Stimulated activated CD4-positive, alpha-beta T cell treated with anti-CD3 and anti-CD28 coated beads, Interleukin-2, amount 100 ng/mL, for 4 hours (primary cell): Measurements from ENCODE around the gene IL17B.

Source experiments
- DNase-seq: peaks from one replicate; pipeline ENCODE4 v3.0.0-alpha.2; 2020; ENCODE audit warnings: low read depth

IL17B gene, protein sequence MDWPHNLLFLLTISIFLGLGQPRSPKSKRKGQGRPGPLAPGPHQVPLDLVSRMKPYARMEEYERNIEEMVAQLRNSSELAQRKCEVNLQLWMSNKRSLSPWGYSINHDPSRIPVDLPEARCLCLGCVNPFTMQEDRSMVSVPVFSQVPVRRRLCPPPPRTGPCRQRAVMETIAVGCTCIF

DNA sequence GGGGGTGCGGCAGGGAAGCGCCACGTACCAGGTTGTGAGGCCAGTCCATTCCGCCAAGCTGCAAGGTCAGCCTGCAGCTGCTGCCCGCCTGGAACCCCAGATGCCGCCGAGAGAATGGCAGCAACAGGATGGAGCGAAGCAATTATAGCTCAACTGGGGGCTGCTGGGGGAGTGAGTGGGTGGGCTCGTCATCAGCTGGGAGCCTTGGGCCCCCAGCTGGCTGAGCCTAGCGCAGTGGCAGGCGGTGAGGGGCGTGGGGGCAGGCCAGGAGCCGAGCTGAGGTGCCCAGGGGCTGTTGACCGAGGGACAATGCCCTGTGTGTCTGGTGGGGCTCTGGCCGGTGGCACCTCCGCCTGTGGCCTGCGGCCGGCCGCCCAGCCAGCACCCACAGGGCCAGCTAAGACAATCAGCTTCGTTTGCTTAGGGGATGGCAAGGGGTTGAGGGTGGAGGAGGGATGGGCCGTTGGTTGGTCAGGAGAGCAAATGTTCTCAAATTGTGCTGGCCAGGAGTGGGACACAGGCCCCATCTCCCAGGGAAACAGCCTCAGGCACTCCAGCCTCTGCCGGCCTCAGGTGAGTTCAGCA, at the start of gene IL17B:
TSS of gene IL17B (minus strand) at position 116 of the 585 bp plus-strand sequence. CDS start at position 49, 67 bp downstream.
- DNase-seq: no peak

DNA sequence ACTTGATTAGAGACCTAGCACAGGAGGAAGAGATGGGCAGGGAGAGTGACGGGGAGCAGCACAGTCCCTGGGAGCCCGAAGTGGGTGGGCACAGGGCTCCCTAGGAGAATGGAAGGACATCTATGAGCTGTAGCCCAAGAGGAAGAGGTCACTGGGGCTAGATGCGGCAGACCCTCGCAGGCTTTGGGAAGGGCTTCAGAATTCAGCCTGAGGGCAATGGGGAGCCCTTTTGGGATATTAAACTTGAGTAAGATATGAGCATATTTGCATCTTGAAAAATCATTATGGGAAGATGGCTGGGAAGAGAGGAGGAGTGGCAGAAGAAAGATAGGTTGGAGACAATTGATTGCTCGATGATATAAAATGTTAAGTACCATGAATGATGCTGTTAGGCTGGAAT, 48.9 kb upstream of the IL17B start:
- DNase-seq: no peak

DNA sequence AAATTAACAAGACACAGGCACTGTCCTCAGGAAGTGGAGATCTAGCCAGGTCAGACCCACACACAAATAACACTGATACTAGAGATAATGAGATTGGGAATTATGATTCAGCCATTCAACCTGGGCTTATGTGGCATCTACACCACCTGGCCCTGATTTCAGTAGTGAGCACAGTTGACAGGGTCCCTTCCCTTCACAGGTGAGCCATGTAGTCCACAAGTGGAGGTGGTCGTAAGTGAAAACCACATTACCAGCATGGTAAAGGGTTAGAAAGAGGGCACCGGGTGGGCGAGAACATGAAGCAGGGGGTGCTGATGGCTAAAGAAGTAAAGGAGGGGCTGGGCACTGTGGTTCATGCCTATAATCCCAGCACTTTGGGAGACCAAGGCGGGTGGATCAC, 48.3 kb upstream of the IL17B start:
- DNase-seq: no peak

DNA sequence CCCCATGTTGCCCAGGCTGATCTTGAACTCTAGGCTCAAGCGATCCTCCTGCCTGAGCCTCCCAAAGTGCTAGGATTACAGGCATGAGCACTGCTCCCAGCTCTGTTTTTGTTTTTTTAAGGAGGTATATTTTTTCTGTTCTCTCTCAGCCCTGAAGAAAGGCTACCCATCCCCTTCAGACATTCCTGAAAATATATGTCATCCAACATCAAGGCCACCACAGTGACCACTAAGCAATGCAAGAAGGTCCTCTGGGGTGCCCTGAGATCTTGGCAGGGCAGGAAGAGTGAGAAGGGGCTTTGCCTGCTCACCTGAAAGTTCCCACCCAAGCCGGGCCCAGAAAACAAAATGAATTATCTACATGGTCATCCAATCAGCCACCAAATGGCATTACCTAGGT, 47.8 kb upstream of the IL17B start:
- DNase-seq: no peak

DNA sequence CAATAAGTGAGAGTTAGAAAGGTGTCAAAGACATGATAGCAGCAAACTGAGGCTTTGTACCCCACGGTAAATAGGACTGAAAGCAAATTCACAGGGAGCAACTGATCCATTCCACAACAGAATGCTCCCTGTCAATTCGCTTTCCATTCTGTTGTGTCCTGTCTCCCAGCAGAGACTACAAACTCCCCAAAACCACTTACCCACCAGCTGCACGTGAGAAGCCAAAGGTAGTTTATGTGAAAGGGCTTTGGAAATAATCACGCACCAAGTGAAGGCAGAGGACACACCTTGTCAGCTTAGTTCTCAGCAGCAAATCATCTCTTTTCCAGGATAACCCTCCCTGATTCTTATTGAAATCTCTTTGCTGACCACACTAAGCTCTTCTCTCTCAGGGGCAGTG, 46.6 kb upstream of the IL17B start:
- no peak for DNase-seq

DNA sequence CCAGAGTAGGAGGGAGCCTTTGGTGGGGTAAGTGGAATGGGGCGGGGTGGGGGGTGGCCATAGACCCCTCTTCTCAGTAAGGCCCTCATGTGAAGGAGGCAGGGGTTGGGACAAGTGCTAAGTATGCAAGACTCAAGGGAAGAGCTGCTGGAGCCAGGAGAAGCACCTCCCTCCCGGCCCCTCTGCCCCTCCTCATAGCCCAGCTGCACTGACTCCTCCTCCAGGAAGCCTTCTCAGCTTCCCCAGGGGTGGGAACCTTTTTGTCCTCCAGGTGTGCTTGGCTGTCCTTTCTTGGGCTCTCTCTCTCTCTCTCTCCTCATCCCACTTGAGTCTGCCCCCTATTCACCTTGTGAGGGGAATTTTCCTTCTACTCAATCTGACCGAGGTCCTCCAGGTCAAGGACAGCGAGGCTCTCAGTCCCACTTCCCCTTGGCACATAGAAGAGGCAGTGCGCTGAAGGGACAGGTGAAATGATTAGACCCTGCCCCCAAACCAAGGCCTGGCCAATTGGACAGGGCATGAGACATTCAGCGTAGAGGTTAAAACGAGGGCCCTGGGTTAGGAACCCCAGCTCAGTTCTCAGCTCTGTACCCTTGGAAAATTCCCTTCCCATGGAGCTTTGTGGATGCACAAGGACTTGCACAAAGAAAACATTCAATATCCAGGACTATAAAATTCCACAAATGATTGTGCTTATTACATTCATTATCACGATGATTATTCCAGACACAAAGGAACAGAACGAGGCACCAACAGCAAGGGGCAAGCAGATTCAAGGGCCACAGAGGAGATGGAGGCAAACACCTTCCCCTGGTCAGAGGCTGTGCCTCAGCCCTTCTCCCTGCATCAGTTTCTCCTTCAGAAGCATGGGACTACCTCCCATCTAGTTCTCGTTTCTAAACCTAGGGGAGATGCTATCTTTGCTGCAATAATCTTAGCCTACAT, 45.6 kb upstream of the IL17B start:
- DNase-seq: no peak

DNA sequence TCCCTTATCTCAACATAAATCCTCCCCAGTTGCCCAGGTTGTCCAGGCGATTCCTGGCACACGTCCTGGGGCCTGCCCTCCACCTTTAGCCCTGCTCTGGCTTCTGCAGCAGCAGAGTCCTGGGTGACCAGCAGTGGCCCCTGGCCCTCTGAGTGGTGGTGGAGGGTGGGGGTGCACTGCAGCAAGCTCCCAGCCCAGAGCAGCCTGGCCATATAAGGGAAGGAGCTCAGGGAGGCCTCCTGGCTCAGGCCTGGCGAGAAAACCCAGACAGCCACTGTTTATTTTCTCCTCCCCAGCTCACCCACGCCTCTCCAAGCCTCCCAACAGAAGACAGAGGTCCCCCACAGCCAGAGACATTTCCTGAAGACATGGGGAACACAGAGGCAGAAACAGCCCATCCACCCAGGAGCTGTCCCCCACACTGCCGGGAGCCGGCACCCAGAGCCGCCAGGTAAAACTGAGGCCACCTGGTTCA, 44.7 kb upstream of the IL17B start:
- no peak for DNase-seq

DNA sequence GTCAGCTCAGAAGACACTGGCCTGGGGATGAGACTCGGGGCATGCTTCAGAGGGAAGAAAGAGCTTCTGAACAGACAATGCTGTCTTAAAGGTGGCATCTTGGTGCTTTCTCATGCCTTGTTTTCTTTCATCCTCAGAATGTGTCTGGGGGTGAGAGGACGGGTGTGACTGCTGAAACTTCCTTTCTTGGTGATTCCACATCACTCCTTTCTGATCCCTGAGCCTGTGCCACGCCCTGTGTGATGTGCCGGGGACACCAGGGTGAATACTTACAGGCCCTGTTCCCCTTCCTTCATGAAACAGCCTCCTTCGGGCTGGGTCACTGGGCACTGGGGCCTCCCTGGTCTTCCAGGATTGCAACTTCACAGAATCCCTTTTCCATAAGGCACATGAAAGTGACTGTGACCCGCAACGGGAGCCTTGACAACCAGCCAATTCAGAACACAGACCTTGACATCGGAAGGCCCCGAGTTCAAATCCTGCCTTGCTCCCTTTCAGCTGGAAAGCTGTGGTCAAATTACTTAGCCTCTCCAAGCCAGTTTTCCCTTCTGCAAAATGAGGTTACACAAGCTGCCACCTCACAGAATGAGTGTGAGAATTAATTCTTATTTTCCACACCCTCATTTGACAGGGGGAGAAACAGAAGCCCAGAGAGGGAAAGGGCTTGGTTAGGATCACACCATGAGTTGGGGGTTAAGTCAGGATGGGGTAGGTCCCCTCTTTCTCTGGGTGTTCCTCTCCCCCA, 44.1 kb upstream of the IL17B start:
- DNase-seq: no peak

DNA sequence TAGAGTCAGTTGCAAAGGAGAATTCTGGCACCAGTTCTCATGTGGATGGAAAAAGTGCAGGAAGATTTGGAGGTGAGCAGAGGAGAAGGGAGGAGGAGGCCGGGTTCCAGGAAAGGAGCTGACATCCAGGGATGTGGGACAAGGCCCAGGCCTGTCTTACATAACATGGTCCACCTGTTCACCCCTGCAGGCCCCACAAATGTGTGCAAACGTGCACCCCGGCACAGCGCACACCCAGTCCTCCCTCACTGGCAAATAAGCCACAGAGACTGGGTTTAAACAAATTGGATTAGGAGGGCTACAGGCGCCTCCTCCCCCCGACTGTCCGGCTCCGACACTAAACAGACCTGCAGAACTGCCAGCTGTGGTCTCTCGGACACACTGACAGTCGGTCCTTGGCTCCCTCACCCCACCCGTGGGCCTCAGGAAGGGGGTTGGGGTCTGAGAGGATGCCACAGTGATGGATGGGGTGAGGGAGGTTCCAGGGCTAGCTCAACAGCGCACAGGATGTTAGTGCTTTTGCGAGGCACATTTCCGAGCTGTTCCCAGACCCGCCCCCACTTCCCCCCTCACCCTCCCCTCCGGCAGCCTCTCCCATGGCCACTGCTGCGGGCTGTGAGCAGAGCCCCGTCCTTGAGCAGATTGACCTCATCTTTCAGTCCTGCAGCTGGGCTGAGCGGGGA, 43.4 kb upstream of the IL17B start:
- DNase-seq: no peak

DNA sequence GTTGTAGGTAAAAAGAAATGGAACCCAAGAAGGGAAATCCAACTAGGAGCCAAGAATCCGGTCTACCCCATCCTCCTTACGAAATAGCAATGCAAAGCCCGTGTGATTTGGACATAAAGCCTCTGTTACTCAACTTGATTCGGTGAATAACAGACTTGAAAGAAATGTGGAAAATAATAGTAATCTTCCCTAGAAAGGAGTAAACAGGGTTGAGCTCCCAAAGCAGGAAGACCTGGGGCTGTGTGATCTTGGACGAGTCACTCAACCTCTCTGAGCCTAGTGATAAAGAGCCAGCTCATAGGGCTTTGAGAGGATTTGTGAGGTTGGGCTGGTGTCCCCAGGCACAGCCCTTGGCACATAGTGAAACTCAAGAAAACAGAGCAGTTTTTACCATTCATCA, 42.7 kb upstream of the IL17B start:
- no peak for DNase-seq

DNA sequence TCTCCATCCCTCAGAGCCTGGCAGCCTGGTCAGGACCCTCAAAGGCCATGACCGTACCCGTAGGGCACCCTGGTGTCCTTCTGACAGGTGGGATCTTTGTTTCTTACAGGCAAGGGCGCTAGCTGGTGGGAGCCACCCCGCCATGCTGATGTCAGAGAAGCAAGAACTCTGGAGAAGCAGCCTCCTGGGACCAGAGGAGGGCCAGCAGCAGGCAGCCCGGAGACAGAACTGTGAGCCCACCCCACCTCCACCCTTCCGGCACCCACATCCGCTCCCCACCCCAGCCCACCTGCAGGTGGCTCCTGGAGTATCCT, 42.2 kb upstream of the IL17B start:
- DNase-seq: no peak

DNA sequence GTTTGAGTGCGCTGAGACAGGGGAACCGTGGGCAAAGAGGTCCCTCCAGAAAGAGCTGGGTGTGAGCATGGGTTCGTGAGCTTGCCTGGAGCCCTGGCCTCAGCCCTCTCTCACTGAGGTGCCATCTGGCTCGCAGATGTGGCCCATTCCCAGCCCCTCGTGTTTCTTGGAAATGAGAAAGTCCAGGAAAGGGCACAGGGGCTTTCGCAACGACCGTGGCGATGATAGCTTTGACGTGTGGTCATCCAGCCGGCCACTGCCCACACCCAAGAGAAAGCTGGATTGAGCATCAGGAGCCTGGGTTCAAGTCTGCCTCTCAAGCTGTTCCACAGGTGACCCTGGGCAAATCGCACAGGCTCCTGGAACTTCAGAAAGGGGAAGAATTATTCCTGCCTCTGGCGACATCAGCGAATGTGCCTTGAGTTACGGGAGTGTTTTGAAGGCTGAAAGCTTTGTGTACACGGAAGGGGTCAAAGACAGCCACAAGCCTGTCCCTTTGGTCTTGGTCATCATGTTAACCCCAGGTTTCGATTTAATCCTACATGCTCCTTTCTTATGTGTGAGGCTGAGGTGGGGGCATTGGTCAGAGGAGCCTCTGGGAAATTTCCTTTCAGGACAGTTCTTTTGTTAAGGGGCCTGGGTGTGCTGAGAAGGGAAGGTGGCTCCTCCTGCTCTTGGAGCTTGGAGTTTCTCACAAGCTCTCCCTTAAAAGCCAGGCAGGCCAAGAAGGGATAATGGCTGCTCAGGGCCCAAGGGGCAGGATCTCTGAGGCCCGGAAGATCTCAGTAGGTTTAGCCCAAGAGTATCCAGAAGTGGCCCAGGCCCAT, 41.7 kb upstream of the IL17B start:
- DNase-seq: no peak

DNA sequence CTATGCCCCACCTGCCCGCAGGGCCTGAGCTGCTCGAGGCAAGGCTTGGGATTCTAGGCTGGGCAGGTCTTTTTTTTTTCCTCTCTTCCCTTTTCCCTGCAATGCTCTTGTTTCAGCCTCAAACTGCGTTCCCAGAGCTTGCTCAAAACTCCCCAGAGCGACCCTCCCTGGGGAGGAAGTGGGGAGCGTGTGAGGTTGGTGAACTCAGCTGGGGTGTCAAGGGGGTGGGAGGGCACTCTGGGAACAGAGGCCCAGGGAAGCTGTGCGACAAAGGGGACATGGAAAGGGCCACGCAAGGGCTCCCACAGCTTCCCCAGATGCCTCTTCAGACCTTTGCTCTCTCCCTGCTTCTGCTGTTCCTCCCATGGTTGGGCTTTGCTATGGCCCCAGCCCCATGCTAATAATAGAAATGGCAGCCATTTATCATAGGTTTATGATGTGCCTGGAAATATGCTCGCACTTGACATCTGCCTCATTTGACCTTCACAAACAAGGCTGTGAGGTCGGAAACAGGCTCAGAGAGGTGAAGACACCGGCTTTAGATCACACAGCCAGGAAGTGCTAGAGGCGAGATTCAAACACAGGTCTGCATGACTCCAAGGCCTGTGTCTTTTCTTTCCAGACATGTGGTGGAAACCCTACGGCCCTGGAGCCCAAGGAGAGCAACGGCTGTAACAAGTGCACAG, 40.9 kb upstream of the IL17B start:
- no peak for DNase-seq

DNA sequence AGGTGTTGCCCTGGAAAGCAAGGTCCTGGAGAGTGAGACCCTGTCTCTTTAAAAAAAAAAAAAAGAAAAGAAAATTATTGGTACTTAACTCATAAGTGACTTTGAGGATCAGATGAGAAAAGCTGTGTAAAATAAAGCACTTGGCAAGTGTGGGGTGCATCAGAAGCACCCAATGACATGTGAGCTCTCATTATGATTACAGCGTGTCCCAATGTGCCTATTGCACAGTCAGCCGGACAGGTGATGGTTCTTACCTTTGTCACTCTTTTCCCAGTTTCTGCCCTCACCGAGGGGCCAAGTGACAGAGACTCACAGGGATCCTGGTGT, 40.4 kb upstream of the IL17B start:
- no peak for DNase-seq

DNA sequence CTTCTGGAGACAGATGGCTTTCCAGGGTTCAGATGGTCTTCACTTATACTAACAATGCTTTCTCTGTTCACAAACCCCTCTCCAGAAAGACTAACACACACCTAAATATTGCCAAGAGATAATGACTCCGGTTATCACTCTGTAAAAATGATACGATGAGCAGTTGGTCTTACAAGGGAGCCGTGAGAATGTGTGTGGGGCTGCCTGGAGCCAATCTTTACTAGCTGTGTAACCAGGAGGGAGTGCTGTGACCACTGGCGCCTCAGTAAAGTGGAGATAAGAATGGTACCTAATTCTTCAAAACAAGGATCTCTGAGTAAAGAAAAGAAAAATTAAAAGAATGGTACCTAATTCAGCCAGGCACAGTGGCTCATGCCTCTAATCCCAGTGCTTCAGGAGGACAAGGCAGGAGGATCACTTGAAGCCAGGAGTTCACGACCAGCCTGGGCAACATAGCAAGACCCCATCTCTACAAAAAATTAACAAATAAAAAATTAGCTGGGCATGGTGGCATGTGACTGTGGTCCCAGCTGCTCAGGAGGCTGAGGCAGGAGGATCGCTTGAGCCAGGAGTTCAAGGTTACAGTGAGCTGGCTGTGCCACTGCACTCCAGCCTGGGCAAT, 39.9 kb upstream of the IL17B start:
- DNase-seq: no peak

DNA sequence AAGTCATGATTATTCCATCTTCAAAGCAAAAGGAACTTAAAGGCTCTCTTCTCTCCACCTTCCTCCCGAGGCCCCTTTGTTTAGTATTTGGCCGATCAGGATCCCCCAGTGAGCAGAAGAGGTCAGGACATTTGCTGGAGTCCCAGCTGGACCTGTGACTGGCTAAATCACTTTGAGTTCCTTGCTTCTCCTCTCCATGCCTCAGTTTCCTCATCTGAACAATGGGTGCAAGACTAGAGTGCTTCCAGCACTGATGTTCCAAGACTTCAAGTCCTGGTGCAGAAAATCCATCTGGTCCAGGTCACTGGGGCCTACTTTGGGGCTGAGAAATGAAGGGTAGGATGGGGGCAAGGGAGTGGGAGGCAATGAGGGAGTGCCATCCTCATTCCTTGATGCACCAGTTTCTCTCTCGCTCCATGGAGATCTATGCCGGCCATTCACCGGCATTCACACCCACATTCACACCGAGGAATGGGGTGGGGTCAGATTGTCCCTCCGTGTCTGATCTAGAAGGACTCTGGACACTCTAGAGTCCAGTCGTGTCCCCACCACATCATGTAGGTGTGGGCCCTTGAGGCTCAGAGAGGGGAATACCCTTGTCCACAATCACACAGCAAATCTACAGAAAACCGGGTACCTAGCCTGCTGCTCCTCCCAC, 38.7 kb upstream of the IL17B start:
- DNase-seq: no peak

DNA sequence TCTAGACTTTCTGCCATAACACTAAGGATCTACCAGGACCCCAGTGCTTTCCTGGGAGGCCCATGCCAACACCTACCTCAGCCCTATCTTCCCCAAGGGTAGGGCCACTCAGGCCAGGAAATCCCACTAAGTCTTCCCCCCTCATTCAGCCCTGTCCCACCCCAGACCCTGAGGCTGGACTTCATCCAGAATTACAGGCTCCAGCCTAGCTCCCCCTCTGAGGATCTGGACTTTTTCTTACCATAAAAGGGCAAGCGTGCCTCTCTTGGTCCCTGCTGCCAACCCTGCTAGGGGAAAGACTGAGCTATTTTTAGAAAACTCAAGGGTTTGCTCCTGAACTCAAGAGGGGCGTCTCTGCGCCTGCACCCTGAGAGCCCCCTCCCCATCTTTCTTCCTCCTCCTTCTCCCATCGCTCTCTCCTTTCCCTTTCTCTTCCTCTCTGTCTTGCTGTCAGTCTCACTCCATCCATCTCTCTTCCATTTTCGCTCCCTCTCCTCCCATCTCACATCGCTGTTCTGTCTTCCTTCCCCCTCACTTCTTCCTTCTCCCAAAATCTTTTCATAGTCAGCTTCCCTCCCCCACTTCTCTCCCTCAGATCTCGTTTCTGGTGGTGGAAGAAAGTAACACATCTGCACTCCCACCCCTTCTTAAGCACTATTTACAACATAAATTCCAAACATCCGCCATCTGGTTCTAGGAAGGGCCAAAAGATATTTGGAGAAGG, 38.1 kb upstream of the IL17B start:
- no peak for DNase-seq

DNA sequence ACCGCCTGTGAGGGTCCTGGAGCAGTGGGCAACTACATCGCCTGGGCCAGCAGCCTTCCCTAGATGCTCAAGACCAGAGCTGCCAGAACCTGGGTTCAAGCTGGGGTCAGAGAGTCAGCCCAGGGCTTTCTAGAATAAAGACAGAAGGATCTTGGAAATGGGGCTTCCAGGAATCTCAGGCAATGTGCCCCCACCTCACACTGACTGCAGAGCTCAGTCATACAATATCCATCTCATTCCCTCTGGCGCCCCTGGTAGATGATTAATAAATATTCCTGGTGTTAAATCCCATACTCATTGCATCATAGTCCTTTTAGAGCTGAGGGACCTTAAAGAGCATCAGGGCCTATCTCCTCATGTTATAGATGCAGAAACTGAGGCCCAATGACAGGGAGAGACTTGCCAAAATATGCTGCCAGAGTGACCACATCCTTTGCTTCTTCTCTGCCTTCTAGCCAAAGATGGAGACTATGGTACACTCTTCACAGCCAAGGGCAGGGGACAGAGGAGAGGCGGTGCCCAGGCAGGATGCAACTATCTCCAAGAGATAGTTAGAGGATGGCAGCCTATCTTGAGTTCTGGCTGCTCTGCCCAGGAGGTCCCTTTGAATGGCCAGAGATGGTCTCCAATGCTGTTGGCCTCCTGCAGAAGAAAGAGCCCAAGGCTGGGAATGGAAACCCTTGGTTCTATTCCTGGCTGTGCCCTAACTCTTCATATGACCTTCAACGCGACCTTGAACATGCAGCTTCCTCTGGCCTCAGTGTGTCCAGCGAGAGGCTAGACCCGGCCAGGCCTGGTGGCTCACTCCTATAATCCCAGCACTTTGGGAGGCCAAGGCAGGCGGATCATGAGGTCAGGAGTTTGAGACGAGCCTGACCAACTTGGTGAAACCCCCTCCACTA, 36.2 kb upstream of the IL17B start:
- DNase-seq: no peak
